Caki2 (cell line): Measurements from ENCODE around the gene SPATA2L. TPM values are rescaled to one million over a fixed set of nuclear protein-coding genes. Genes with fewer than 3 reads are reported as not detected.
A peak's percentile ranks its signal among the peaks of the same experiment; 100 is the strongest.

Experiments
- DNase-seq: peaks from one replicate; pipeline ENCODE4 v3.0.0-alpha.2; 2015; ENCODE audit warnings: low read depth
- in situ Hi-C: cut with HindIII; loops from 2 replicates; pipeline ENCODE4 v1.10.0; 2016; ENCODE audit warnings: low sequenced_read_pairs, low pct_unique_long_range_greater_than_20kb, mixed read lengths
- total RNA-seq: library from RNA; depleted of rRNA; stranded (reverse); fragments of >200 nt; shearing (Covaris generic); gene quantifications from 2 replicates; pipeline ENCODE4 v1.2.3, GENCODE V29; 2014; ENCODE audit warnings: low replicate concordance

Gene SPATA2L
- total RNA-seq, 1 experiment from 2014 or later = 26.2 TPM

DNA sequence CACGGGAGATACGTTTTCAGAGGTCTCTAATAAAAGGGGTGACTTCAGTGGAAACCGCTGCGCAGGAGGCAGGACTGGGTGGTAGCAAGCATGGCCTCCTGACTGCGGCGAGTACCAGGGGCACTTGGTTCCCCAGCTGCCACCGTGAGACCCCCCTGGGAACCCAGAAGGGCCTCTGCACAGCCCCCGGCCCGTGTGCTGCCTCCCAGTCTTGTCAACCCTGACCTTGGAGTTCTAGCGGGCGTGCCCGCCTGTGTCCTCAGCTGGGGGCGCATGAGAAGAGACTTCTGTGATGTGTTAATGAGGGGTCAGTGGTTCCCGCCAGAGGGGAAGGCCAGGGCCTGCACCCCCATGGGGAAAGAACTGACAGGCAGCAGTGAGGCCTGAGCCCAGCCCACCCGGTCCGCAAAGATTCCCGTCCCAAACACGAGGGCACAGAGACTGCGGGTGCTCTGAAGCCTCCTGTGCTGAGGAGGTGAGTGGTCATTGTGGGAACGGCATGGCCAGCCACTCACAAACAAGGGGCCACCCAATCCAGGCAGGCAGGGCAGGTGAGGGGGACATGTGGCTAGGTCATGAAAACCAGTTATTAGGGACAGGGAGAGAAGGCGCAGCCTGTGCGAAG, 29.2 kb upstream of the SPATA2L start:
- DNase-seq = no peak
- in situ Hi-C loops = no loop called here

DNA sequence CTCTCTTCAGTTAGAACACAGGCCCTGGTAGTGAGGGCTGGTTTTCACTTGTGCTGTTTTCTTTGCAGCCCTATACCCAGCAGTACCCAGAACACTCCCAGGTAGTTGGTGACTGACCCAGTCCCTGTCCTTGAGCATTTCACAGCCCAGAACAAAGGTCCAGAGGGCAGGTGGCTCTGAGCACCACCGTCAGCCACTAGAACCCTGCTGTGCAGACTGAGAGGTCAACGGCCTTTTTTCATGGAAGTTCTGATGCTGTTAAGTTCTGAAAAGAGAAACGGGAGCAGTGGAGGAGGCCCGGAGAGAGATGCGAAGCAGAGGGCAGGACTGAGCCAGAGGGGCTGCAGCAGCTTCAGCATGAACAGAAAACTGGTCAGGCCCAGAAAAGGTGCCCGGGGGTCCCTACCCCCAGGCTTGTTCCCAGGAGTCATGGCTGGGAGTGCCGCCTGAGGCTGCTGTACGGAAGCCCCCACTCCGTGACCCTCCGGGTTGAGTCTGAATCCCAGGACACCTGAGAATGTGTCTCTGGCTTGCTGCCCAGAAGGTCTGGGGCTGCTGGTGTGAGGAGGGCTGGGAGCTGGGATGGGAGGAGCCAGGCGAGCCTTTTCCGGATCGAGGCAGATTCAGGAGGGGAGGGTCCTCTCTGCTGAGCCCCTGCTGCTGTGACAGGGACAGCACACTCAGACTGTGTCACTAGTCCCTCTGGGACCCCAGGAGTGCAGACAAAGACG, 28.5 kb upstream of the SPATA2L start:
- in situ Hi-C loops = no loop called here
- DNase-seq = no peak

DNA sequence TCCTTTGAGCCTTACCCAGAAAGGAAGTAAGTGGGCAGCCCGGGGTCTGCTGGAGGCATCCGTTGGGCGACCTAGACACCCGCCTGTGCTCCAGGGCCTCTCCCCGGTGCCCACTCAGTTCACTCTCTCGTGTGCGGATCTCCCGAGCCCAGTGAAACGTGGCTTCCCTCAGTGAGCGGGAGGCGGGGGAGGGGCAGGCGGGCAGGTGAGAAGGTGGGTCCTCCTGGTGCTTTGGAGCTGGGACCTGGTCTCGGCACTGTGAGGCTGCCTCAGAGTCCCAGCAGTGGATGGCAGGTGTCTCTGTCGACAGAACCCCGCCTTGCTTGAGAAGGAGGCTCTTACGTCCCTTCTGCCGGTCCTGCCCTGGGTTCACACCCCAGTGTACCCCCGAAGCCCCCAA, 27.8 kb upstream of the SPATA2L start:
- in situ Hi-C loops = no loop called here

DNA sequence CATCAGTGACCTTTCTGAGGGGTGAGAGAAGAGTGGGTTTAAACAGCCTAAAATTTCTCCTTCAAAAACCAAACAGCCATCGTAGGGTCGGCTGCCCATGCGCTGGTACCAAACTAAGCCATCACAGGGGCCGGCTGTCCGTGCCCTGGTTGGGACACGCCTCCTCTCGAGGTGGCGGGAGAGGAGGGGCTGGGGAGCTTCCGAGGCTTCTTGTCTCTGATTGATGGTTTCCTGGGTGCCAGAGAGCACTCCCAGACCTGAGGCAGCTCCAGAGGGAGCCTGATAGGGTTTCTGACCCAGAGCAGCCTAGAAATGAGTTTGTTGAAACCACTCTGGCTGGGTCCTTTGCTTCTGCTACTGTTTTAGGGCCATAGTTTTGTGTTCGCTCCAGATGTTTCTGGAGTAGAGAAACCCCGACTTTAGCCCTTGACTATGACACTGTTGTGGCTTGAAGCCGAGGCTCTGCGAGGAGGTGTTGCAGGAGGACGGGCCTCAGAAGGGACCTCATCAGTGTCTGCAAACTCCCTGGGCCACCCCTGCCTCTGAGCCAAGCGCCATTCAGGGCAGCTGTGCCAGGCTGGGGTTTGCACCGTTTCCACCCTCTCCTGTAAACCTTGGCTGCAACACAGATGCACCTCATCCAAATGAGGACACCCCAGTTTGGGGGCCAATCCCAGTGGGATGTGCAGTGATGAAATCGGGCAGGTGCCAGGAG, 26.1 kb upstream of the SPATA2L start:
- DNase-seq = no peak
- in situ Hi-C loops = no loop called here

More for the DNA sequence above, 27.8 kb upstream of the SPATA2L start:
- no peak for DNase-seq

DNA sequence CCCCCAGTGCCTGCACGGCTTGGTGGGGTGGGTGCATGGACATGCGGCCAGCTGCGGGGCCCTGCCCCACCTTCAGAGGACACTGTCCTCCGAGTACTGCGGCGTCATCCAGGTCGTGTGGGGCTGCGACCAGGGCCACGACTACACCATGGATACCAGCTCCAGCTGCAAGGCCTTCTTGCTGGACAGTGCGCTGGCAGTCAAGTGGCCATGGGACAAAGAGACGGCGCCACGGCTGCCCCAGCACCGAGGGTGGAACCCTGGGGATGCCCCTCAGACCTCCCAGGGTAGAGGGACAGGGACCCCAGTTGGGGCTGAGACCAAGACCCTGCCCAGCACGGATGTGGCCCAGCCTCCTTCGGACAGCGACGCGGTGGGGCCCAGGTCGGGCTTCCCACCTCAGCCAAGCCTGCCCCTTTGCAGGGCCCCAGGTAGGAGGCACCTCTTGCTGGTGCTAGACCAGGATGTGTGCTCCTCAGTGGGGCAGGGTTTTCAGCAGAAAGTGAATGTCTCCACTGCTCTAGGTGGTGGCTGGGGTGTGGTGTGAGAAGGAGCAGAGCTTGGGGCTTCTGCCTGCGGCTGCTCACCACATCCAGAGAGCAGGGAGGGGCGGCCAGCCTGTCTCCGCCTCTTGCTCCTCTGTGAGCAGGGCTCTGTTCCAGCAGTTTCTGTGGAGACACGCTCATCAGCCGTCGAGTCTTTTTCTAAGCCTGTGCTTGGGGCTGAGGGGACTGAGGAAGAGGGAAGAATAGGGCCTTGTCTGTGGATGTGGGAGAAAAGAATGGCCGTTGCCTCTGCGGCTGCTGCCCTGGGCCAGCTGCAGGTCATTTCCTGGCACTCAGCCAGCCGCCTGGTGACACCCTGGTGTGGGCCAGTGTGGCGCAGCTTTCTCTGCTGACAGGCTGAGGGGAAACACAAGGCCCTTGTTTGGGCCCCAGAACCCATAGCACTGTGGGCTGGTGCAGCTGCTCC, 22.1 kb upstream of the SPATA2L start:
- no peak for DNase-seq
- in situ Hi-C loops = no loop called here

DNA sequence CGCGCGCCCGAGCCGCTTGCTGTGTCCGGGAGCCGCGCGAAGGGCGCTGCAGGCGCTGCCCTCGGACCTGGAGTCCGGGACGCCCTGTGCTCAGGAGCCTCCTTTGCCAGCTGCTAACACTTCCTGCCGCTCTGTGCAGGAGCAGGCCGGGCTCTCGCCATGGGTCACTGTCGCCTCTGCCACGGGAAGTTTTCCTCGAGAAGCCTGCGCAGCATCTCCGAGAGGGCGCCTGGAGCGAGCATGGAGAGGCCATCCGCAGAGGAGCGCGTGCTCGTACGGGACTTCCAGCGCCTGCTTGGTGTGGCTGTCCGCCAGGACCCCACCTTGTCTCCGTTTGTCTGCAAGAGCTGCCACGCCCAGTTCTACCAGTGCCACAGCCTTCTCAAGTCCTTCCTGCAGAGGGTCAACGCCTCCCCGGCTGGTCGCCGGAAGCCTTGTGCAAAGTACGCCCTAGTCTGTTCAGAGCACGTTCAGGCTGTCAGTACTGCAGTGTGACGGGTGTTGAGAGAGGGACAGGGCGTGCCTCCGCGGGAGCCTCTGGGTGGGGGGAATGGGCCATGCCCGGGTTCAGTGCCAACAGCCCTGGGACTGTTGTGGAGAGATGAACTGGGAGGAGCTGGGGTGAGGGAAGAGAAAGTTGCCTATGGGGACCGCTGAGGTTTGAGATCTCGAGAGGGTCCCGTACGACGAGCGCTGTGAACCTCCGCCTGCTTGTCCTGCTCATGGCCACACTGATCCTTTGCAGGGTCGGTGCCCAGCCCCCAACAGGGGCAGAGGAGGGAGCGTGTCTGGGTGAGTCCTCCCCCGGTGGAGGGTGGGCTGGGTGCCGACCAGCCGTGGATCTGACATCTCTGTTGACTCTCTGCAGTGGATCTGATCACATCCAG, 21.1 kb upstream of the SPATA2L start:
- in situ Hi-C loops = no loop called here
- DNase-seq = peak; percentile 81

DNA sequence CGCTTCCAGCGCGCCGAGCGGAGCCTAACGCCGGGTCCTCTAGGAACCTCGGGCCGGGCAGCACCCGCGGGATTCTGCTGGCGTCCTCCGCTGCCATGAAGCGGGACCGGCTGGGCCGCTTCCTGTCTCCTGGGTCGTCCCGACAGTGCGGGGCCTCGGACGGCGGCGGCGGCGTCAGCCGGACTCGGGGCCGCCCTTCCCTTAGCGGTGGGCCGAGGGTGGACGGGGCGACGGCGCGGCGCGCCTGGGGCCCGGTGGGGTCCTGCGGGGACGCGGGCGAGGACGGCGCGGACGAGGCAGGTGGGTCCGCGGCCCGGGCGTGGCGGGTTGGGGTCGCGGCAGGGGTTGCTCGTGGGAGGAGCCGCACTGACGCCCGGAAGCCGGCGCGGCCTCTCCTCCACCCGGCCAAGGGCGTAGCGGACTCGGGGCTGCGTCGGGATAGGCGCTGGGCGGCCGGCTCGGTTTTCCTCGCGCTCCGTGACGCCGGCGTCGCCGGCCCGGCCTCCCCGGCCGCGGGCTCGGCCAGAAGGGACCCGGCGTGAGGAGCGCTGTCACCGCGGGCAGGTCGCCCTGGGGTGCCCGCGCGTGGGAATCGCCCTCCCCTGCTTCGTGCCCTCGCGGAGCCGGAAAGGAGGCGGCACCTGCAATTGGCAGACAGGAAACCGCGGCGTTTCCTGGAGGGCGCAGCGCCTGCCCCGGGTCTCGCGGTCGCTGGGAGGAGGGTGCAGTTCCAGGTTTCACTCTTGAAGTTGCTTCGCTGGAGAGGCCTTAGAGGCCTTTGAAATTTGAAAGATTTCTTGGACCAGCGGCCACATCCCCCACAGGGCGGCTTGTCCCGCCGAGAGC, 20.3 kb upstream of the SPATA2L start:
- in situ Hi-C loops = no loop called here
- peak; percentile 64 for DNase-seq

DNA sequence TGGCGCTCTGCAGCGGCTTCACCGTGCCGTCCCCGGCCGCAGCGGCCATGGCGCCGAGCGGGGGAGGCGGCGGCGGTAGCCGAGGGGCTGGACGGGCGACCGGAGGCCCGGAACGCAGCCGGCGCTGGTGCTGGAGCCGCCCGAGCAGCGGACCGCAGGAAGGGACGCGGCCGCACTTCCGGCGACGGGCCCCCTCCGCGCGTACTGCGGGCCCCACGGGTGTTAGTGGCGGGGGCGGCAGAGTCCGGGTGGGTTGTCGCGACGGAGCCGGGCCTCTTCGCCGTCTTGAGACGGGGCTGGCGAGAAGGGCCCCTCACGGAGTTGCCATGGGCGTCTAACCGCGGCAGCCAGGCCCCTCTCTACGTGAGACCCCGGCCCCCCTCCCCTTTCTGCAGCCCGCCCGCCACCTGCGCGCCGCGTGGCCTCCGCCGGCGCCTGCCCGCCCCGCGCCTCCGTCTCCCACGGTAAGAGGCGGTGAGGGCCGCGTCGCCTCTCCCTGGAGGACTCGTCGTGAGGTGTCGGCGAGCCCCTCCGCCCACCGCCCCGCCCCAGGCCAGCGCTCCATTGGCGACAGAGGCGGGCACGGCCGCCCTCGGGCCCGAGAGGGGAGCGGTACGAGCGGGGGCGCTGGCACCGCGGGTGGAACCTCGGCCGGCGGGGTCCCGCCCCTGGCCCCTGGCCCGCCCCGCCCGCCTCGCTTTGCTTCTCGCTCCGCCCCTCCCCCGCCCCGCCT, 19.5 kb upstream of the SPATA2L start, which contains the start of the genes VPS9D1 and ZNF276:
TSS of gene VPS9D1 (minus strand) at position 86 of the 733 bp plus-strand sequence. CDS start at position 49, 37 bp downstream.
TSS of gene ZNF276 (plus strand) at position 725 of the 733 bp plus-strand sequence. CDS start 104 bp downstream, outside the sequence.
- in situ Hi-C loops = no loop called here
- DNase-seq = peak; percentile 86

DNA sequence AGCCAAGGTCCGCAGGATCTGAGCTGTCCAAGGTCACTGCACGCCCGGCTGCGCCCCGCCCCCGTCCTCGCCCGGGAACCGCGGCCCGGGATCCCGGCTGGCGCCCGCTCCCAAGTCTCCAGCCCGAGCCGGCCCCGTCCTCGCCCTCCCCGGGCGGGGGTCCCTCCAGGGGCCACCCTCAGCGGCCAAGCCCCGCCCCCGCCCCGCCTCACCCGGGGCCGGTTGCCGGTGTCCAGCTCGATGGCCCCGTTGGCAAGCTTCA, 19.0 kb upstream of the SPATA2L start:
- in situ Hi-C loops = no loop called here
- DNase-seq = no peak

DNA sequence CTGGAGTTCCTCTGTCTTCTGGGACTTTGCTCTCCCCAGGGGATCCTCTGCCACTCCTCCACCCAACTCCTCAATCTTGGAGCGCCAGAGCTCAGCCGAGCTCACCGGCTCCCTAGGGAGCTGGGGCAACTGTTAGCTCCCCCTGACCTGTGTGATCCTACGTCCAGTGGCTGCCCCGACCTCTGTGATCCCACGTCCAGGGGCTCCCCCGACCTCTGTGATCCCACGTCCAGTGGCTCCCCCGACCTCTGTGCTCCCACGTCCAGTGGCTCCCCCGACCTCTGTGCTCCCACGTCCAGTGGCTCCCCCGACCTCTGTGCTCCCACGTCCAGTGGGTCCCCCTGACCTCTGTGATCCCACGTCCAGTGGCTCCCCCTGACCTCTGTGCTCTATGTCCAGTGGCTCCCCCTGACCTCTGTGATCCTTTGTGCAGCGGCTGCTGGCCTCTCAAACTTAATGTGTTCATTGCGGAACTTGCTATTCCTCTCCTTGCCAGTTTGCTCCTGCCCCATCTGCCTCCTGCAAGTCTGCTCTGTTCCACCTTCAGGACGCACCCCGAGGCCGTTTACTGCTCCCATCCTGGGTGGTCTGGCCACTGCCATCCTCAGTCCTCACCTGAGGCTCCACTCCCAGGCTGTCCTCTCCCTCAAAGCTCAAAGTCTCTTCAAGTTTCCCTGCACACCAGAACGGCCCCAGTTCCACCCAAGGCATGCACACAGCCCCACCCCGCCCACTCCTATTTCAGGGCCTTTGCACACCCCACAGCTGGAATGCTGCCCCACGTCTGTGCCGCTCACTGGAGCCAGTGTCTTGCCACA, 16.4 kb upstream of the SPATA2L start:
- DNase-seq = no peak
- in situ Hi-C loops = no loop called here

DNA sequence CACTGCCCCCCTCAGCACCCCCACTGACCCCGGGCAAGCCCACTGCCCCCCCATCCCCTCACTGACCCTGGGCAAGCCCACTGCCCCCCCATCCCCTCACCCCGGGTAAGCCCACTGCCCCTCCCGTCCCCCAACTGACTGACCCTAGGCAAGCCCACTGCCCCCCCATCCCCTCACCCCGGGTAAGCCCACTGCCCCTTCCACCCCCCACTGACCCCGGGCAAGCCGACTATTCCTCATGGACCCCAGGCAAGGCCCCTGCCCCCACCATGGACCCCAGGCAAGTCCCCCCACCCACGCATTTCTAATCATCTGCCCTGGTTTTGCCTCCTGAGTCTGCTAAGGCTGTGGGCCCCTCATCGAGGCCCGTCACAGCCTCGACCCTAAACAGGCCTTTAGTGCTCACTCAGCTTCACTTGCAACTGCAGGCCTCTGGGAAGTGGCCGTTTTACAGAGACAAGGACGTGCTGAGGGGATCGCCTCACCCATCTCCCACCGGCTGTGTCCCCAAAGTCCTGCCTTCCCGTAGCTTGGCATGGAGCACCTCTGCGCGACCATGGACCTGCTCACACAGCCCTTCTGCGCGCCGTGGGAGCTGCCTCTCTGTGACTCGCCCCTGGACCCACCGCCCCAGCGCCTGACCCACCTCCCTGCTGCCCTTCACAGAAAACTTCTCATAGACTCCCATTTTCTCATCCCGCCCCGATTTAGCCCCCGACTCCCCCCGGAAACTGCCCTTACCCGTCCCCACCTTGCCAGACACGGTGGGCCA, 15.6 kb upstream of the SPATA2L start:
- DNase-seq = no peak
- in situ Hi-C loops = no loop called here

DNA sequence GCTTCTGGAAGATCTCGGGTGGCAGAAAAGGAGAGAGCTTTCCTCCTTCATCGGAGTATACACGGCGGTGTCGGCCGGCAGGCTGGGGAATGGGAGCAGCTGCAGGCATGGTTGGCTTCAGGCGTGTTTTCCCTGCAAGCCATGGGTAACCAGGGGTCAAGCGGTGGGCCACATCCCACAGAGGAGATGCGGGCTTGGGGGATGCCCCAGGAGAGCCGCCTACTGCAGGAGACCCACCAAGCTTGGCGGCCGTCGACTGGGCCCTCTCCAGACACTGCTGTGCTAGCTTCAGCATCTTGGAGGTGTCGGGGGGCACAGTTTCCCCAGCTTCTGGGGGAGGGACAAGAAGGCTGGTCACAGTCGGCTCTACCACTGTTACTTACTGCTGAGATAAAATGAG, 15.0 kb upstream of the SPATA2L start:
- in situ Hi-C loops = no loop called here
- DNase-seq = no peak

DNA sequence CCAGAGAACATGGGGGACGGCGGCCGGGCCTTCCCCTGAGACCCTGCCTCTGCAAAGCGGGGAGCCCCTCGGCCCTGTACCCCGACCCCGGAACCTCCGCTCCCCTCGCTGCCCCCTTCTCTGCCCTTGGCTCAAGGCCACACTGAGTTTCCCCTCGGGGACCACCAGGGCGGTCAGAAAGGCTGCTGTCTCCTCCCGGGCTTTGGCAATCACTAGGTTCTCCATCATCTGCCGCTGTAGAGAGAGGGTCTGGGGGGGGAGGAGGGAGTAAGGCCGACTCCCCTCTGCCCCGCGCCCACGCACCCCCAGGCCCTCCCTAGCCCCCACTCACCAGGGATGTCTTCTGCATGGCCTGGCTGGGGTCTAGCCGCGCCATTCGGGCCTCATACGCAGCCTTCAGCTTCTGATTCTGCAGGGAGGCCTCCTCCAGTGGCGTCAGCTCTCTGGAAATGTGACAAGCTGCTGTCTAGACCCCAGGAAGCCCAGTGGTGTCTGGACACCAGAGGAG, 10.8 kb upstream of the SPATA2L start:
- no peak for DNase-seq
- in situ Hi-C loops = no loop called here

DNA sequence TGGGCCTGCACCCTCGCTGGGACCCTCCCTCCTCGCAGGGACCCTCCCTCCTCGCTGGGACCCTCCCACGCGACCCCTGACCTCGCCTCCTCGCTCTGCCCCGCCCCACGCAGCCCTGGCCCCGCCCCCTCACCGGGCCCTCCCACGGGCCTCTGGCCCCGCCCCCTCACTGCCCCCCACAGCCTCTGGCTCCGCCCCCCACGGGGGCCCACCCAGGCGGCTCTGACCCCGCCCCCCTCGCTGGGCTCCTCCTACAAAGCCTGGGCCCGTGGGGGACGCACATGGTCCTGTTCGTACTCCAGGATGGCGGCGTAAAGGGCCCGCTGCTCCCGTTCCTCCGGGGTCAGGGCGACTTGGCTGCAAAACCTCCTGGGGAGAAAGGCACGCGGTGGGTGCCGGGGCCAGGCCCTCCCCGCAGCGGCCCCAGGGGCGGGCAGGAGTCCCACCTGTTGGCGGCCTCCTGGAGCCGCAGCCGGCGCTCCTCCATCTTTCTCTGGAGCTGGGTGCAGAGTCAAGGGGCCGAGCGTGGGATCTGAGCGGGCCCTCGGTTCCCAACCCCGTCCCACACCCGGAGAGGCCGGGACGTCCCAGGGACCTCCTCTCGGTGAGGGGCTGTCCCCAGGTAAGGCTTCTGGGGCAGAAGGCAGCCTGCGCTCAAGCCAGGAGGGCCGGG, 10.2 kb upstream of the SPATA2L start:
- in situ Hi-C loops = no loop called here
- DNase-seq = no peak
